ENCODE data around the gene CBARP. TPM values are rescaled to one million over a fixed set of nuclear protein-coding genes. Genes with fewer than 3 reads are reported as not detected.

The CBARP gene
- total and polyA plus RNA-seq, 2 donors from 2014 or later: 1.0 to 1.1 TPM

- peaks cover 0 to 35% (median 22%) of the 10 kb centered on the region in 3 donors for H3K4me1 ChIP-seq (ENCODE audit: control insufficient read depth in 2 of 3, insufficient read depth in 2 of 3, low read depth in 1 of 3, low read length in 3 of 3)
- H3K27me3 ChIP-seq (ENCODE audit: control insufficient read depth, insufficient read depth, low read length): no peaks in the 10 kb centered on the region
- no peaks in the 10 kb centered on the region for H3K36me3 ChIP-seq (ENCODE audit: control insufficient read depth in 2 of 3, insufficient read depth in 3 of 3, low read length in 3 of 3)
- no peak for TF ChIP-seq CTCF (IDR thresholded peaks at IDR 0.05; ENCODE audit: borderline replicate concordance, extremely low read depth, insufficient read depth)
- peak overlapping the region in 1 of 3 donors; percentile 51 for H3K9ac ChIP-seq (ENCODE audit: low read length in 3 of 3)
- intact Hi-C loops (cut with DNase I): no loop called here
- H3K27ac ChIP-seq (ENCODE audit: low read depth in 2 of 2, low read length in 2 of 2): peak overlapping the region; percentile 38 to 92
- H3K9me3 ChIP-seq (ENCODE audit: control insufficient read depth in 2 of 3, insufficient read depth in 1 of 3, low read length in 3 of 3): no peaks in the 10 kb centered on the region
- FAIRE-seq (no peak), DNase-seq (peak; percentile 69 to 97 (median 85))
- H3K4me3 ChIP-seq (ENCODE audit: low read length in 3 of 3): no peak overlapping the region
These were observed 7.9 kb upstream of the CBARP start for GRCh38 chr19:1245494-1246264.

- FAIRE-seq: no peak
These were observed 7.1 kb upstream of the CBARP start for GRCh38 chr19:1244693-1245451.

More at GRCh38 chr19:1244693-1245451, 7.1 kb upstream of the CBARP start:
- peak overlapping the region in 1 of 3 donors; percentile 41 for H3K4me3 ChIP-seq (ENCODE audit: low read length in 3 of 3)
- H3K4me1 ChIP-seq (ENCODE audit: control insufficient read depth in 2 of 3, insufficient read depth in 2 of 3, low read depth in 1 of 3, low read length in 3 of 3): peaks cover 0 to 37% (median 24%) of the 10 kb centered on the region in 3 donors
- peak in 3 of 5 donors; percentile 21 to 96 (median 81) for DNase-seq
- no peaks in the 10 kb centered on the region for H3K27me3 ChIP-seq (ENCODE audit: control insufficient read depth, insufficient read depth, low read length)
- H3K36me3 ChIP-seq (ENCODE audit: control insufficient read depth in 2 of 3, insufficient read depth in 3 of 3, low read length in 3 of 3): no peaks in the 10 kb centered on the region
- no peak for TF ChIP-seq CTCF (IDR thresholded peaks at IDR 0.05; ENCODE audit: borderline replicate concordance, extremely low read depth, insufficient read depth)
- intact Hi-C loops (cut with DNase I): no loop called here
- H3K9ac ChIP-seq (ENCODE audit: low read length in 3 of 3): peak overlapping the region in 1 of 3 donors; percentile 67
- no peaks in the 10 kb centered on the region for H3K9me3 ChIP-seq (ENCODE audit: control insufficient read depth in 2 of 3, insufficient read depth in 1 of 3, low read length in 3 of 3)
- H3K27ac ChIP-seq (ENCODE audit: low read depth in 2 of 2, low read length in 2 of 2): peak overlapping the region; percentile 38 to 92

All from kidney (tissue), 14 donors.